Measurements from ENCODE around the gene DHRSX.

DNA sequence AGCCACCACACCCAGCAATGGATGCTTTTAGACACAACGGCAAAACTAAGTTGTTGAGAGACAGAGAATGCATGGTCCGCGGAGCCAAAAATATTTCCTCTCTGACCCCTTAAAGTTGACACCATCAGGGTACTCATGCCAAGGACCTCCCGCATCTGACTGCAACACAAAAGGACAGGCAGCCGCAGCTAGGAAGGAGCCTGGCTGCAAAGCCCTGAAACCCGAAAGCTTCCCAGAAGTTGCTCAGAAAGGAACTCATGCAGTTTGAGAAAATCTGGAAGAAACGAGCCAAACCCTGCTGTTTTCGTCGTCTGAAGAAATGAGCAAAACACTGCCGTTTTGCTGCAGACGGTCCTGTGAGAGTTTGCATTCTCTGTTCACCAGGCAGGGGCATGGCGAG is 16.5 kb downstream of the DHRSX start:
- TF ChIP-seq, protein P1, sequence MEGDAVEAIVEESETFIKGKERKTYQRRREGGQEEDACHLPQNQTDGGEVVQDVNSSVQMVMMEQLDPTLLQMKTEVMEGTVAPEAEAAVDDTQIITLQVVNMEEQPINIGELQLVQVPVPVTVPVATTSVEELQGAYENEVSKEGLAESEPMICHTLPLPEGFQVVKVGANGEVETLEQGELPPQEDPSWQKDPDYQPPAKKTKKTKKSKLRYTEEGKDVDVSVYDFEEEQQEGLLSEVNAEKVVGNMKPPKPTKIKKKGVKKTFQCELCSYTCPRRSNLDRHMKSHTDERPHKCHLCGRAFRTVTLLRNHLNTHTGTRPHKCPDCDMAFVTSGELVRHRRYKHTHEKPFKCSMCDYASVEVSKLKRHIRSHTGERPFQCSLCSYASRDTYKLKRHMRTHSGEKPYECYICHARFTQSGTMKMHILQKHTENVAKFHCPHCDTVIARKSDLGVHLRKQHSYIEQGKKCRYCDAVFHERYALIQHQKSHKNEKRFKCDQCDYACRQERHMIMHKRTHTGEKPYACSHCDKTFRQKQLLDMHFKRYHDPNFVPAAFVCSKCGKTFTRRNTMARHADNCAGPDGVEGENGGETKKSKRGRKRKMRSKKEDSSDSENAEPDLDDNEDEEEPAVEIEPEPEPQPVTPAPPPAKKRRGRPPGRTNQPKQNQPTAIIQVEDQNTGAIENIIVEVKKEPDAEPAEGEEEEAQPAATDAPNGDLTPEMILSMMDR (IDR thresholded peaks at IDR 0.05): no peak
- TF ChIP-seq POLR2A (IDR thresholded peaks at IDR 0.05): no peak

Measured in heart left ventricle (tissue), 13 donors.